ENCODE data around the gene FTHL17.

GRCh38 chrX:31093639-31093975 is 21.8 kb upstream of the FTHL17 start:
- TF ChIP-seq SUZ12 (IDR thresholded peaks at IDR 0.05; ENCODE audit: extremely low read depth, insufficient read depth, insufficient read length) (no peak), YY1 (IDR thresholded peaks at IDR 0.05; ENCODE audit: insufficient read depth, insufficient read length) (no peak)

Data from NT2/D1 (cell line).